ENCODE data around the gene C14orf132. TPM values are rescaled to one million over a fixed set of nuclear protein-coding genes. Genes with fewer than 3 reads are reported as not detected.

C14orf132 gene
- total RNA-seq, 1 experiment from 2014 or later, result not detected

DNA sequence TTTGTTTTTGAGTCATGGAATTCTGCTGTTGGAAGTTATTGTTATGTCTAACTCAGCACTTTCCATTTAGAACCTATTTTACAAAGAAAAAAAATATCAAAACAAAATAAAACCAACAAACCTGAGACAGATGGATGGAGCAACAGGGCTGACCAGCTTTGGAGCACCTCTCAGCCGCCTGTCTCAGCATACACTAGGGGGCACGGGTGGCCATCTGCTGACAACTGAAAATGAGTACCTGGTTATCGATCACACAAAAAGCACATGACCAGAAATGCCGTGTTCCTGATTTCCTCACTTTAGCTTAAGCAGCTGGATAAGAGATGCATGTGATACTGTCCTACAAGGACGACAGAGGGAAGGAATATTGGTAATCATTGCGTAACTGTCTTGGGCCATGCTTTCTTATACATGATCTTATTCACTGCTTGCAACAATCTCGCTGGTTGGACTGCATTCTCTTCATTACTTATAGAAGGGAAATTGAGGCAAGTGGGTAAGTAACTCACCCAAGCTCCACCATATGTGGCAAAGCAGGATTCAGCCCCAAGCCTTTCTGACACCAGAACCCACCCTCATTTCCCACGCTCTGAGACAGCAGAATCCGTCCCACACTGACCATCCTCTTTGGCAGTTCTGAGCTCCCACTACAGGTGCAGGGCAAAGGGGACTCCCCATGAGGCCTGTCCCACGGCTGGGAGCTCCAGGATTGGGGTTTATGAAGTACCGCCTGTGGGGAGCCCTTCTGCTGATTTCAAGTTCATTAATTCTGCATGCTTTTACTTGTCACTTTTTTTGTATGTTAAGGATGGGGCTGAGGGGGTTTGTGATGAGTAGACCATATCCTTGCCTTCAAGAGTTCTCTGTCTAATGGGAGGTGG is 43.5 kb downstream of the C14orf132 start:
- no peak for DNase-seq (ENCODE audit: low spot score)

DNA sequence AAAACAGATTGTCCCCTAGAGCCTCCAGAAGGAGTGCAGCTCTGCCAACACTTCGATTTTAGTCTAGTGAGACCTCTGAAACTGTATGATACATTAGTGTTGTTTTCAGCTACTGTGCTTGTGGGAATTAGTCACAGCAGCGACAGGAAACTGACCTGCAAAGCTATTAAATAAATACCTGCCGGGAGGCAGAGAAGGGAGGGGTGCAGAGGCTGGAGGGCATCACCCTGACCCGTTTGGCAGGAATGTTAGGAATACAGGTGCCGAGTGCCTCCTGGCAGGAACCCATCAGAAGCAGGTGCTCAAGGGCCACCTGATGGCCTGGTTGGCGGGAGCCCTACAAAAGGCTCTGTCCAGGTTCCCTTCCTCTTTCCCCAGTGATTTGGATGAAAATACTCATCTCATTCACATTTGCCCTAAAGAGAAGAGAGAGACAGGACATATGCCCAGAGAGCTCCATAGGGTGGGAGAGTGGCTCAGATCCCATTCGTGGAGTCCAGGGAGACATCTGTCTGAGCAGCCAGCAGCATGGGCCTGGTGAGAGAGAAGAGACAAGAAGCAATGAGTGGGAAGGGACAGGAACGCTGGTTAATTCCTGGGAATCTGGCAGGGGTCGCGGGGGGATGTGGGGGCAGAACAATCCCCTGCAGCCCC is 44.6 kb downstream of the C14orf132 start:
- no peak for DNase-seq (ENCODE audit: low spot score)

DNA sequence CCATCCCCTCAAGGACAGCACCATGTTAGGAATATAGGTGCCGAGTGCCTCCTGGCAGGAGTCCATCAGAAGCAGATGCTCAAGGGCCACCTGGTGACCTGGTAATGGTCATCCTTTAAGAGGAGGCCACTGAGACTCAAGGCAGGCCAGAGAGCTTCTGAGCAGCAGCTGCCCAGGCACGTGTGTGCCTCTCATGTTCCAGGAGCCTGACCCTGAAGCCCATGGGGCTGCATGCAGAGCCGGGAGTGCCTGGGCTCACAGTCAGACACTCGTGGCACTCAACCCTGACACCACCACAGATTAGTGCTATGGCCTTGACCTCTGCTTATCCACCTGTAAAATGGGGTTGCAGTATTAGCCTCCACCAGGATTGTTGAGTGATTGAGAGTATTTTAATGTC is 45.6 kb downstream of the C14orf132 start:
- DNase-seq (ENCODE audit: low spot score), result no peak

DNA sequence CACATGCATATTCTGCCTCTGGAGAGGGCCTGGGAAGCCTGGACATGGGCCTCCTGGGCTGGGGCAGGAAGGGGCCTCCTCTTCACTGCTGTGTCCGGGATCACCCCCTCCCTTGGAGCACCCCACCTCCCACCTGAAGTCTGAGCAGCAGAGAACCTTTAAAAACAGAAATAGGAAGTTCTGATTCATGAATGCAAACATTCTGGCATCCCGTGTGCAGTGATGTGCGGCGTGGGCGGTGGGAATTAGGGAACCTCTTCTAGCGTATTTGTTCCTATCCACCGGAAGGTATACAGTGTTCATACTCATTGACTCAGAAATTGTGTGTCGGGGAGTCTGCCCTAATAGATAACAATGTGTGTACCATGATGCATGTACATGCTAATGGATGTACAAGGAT is 46.2 kb downstream of the C14orf132 start:
- no peak for DNase-seq (ENCODE audit: low spot score)

DNA sequence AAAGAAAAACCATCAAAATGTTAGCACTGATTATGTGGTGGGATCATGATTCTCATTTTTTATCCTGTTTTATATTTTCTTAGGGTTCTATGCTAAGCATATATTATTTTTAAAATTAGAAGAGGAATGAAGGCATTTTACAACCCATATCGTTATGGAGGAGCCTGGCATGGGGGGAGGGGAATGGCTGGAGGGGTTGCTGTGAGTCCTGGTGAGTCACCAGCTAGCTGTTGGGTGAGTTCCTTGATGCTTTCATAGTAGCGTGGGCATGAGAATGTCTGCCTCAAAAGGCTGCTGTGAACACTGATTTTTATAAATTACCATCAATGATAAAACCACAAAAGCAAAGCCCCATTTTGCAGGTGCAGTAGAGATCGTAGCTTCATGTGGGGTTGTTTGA is 46.9 kb downstream of the C14orf132 start:
- DNase-seq (ENCODE audit: low spot score), result no peak

DNA sequence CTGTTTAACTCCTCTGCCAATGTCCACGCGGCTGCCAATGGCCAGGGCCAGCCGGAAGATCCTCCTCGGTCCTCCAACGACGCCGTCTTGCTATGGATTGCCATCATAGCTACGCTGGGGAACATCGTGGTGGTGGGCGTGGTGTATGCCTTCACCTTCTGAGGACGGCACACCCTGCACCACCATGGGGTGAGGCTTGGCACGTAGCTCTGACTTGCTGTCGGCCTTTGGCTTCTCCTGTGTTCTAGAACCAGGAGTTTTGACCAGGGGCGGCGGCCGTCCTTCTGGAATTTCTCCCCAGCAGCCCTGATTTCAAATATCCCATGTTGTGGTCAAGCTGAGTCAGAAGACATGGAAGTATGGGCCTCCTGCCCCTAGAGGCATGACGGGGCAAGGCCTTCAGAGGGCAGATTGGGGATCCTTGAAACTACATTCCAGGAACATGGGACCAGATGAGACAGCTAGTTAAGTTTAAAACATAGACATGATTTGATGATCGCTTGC is 47.5 kb downstream of the C14orf132 start:
- DNase-seq (ENCODE audit: low spot score), result no peak

DNA sequence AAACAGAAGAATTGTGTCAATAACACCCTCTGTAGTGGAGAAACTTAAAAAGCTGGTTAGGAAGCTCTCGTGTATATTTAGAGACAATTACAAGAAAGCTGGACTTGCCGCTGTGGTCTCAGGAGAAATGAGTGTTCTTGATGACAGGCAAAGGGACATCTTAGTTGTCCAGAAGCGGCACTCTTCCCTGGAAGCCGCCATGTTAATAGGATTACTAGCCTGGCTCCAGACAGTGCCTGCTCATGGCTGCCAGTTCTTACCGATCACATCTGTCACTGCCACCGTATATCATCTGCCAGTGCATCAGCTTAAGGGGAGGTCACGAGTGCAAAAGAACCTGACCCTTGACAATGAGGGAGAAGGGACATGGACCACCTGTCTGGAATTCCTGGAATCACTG is 48.9 kb downstream of the C14orf132 start:
- DNase-seq (ENCODE audit: low spot score), result no peak

DNA sequence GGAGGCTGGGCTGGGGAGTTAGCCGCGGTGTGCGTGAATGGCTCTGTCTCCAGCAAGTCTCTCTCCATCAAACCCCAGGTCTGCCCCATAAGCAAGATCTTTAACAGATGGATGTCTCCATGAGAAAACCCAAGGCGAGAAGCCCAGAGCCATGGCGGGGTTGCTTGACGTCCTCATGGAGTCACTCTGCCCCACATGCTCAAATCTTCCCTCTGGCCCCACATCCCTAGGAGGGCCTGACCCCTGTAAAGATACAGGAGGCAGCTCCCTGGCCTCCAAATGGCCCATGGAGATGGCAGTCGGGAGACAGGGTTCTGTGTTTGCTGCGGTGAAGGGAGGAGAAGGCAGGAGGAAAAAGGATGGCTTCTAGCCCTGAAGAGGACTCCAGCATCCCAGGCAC is 49.3 kb downstream of the C14orf132 start:
- no peak for DNase-seq (ENCODE audit: low spot score)

DNA sequence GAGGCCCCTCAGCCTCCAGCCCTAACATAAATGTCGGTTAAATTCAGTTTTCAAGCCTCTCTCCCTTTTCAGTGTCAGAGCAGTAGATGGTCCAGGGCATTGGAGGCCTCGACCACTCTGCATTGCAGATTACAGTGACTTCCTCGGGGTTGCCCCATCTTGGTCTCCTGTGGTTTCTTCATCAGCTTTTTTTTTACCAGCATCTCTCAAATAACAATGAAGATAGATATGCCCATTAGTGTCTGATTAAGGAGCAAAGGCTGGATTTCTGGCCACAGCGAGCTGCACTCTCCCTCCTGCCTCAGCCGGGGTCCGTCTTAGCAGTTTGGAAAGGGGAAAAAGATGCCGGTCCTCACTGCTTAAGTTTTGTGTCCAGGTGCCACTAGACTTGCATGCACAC is 49.7 kb downstream of the C14orf132 start:
- DNase-seq (ENCODE audit: low spot score), result no peak

DNA sequence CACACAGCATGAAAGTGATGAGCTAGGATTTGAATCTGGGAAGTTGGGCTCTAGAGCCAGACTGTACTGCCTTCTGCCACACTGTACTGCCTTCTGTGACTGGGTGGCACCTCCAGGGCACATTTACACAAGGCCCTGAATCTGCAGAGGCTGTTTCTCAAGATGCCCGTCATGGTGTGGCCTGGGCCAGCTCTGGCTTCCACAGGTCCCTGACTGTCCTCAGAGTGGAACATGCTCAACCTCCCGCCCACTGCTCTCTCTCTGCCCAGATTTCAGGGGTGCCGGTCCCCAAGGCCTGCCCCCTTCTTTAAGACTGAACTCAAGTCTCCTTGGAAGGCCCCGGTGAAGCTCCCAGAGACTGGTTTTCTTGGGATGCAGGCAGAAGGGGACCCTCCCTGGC is 50.2 kb downstream of the C14orf132 start:
- DNase-seq (ENCODE audit: low spot score), result no peak

DNA sequence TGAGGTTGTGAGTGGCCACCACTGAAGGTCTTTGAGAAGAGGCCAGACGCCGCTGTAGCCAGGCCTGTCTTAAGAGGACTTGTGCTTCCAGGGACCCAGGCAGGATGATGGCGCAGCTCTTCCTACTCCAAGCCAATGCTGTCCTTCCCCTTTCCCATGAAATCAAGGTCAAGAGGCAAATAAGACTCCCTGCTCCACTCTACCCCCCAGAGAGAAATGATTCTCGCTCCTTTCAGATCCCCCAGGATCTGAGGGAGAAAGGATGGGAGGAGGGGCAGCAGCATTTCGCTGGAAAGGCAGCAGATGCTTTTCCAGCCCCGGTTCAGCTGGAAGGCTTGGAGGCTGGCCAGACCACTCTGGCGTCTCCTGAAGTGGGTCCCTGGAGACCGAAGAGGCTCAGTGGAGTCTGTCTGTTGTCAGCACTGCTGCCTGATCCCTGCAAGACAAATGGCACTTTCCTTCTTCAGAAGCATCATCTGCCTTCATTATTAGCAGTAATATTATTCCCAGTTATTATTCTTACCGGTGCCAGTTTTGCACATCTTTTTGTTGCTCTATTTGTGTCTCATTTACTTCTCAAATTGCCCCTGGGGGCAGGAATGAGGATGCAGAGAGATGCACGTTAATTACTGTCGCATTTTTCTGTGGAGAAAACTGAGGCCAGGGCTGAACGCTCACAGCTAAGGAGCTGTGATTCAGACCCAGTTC is 51.4 kb downstream of the C14orf132 start:
- no peak for DNase-seq (ENCODE audit: low spot score)

DNA sequence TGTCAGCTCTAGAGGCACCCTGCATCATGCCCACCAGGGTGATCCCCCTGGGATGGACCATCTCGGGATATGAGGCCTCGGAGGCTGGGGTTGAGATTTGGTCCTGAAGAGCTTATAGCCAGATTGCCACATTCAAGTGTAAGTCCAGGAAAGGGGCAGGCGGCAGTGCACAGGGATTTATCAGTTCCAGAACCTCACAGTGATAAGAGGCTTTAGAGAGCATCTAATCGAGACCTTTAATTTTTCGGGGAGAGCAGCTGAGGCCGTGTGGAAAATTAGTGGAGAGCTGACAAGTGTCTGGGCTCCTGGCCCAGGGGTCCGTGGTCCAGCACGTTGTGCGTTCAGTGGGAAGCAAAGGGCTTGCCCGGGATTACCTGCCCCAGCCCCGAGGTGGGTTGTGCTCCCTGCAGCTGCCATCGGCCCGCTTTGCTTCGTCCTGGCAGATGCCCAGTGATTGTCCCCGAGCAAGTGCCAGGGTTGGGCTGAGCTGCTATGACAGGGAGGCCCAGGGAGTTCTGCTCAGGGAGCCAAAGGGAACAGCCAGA is 52.1 kb downstream of the C14orf132 start:
- no peak for DNase-seq (ENCODE audit: low spot score)

DNA sequence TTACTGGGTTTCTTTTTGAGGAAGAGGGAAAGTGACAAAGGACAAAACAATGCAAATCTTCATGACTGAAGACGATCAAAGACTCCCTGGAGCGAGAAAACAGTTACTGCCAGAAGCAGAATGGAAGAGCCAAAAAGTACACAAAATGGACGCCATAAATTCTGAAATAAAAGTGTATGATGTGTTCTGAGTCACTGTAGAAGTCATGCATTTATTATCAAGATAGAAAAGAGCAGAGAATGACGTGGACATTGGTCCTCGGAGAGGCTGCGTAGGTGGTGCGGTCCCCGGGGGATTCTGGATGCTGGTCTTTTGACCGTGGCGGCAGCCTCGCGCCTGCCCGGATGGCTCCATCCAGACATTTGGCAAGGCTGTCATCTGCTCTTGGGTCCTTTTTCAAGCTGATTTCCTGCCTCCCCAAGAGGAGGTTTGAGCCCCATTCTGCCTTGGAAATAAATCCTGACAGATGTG is 52.8 kb downstream of the C14orf132 start:
- DNase-seq (ENCODE audit: low spot score), result no peak

DNA sequence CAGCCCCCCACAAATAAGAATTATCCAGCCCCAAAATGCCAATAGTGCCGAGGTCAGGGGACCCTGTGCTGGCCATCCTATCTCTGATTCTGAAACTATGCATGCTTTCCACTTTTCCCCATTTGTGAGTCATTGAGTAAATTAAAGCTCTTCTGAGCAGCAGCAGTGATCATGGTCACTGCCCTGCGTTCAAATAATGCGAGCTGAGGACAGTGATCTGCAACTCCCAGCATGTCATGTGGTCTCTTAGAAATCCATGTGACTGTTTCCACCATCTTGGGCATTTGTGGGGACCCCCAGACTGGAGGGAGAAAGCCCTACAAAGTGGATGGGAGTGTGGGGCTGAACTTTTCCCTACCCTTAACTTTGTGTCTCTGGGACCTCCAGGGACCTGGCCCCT is 53.8 kb downstream of the C14orf132 start:
- DNase-seq (ENCODE audit: low spot score), result no peak

DNA sequence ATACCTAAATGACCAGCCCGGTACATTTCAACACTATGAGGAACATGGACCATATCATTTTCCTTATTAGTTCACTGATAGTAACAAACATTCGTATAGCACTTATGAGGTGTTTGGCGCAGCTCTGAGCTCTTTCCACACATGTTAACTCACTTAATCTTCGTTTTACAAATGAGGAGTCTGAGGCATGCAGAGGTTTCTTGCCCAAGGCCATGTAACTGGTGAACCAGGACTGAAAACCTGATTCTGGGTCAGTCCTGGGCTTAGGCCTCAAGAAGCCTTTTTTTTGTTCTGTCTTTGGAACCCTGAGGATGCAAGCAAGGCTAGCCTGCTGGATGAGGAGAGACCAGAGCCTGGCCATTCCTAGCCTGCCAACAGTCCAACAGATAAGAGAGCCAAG is 55.0 kb downstream of the C14orf132 start:
- DNase-seq (ENCODE audit: low spot score), result no peak

DNA sequence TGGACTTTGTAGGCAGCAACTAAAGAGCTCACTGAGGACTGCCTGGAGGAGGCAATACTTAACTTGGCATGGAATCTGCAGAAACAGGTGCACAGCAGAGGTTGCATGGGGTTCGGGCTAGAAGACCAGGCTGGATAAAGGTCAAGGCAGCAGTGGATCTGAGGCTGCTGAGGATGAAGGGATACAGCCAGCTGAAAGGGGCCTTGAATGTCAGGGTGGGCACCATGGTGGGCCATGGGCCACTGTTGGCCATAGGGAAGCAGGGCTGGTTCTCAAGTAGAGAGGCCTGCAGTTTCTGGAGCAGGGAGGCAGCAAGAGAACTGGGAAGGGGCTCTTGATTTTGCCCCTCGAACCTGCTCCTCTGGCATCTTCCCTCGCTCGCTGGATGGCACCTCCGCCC is 55.5 kb downstream of the C14orf132 start:
- no peak for DNase-seq (ENCODE audit: low spot score)

DNA sequence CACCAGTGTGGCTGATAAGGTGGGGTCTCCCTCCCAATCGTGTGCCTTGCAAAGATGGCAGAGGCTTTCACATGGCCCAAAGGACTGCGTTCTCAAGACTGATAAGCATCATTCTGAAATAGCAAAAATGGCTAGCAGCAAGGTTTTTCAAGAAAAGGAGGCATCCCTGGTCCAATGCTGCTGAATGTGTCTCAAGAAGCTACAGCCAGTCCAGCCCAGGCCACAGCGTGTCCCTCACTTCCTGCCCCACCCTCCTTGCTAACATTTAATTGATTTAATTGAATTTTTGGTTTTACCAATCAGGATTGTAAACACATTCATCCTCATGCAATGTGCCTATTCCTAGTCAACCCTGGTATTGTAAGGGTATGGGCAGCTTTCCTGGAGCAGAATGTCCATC is 55.9 kb downstream of the C14orf132 start:
- no peak for DNase-seq (ENCODE audit: low spot score)

DNA sequence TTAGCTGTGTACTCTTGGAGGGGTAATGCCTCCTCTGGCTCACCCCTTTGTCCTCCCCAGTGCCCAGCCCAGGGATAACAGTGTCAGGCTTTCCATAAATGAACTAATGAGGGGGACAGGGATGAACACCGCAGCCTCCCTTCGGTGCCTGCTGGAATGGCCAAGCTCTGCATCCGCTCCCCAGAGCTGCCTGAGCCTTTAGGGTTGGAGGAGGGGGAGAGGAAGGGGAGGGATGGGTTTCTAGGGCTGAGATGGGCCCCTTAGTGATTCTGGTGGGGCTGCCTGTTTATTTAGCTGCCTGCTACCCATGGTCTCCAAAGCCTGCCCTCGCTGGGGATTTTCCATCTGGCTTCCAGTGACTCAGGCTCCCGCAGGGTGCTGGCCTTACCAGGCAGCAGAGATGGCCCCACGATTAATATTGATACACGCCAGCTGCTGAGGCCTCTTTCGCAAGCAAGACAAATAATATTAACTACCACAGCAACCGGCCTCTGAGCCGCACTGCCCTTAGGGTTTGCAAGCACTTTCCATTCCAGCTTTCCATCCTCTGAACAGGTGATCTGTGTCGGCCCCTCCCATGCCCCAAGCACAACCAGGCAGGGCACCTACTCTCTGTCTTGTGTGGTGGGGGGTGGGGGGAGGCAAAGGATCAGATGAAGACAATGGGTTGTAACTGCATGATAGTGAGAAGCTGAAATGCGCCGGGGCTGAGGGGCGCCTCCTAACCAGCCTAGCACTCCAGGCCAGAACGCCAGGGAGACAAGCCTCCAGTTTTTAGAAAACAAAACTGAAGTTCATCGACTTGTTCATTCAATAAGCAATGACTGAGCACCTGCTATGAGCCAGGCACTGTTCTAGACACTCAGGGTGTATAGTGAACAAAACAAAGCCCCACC is 56.7 kb downstream of the C14orf132 start:
- no peak for DNase-seq (ENCODE audit: low spot score)

DNA sequence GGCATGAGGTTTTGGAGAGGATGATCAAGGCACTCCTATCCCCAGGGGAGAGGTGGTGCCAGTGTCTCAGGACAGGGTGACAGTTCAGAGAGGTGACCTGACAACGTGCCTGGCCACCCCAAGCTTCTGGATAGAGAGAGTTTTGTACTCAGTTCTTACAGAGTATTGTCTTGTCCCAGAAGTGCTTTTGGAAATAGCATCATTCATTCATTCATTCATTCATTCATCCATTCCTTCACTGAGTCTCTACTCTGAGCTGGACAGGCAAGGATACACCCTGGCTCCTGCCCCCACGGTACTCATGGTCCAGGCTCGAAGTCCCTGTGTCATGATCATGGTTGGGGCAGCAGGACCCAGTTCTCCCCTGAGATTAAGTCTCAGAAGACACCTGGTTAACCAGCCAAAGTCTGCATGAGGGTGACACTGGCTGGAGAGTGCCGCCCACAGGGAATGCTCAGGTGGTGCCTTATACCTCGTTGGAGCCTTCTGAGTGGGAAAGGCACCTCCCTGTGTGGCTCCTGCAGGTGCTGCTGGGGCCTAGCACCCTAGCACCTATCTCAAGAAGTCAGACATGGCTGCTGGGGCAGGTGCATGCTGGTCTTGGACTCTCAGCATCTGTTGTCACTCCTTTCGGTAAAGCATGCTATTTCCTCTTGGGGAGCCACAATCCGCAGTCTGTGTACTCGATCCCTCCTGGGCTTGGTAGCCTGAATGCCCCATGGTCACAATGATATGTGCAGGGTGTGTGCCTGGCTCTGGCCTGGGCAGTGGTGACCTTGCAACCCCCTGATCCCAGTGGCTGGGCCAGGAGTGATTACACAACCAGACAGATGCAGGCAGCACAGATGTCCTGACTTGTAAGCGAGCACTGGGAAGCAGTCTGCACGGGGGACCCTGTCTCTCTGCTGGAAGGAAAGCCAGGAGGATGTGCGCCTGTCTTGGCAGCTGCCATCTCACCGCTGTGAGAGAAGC is 57.8 kb downstream of the C14orf132 start:
- DNase-seq (ENCODE audit: low spot score), result no peak

DNA sequence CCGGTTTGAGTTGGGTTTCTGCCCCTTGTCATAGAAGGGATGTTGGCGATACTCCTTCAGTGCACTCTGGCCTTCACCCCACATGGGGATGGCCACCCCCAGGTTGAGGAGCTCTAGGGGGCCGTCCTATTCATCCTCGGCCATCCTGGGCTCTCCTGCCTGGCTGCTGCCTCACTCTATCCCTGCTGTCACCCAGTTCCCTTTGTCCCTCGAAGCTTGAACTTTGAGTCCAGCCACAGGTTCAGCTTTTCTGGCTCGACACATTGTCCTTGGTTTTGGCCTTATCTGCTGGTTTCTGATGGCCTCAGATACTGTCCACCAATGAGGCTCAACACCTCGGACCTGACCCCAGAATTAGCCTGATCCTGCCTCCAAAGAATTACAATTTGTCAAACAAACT is 58.6 kb downstream of the C14orf132 start:
- DNase-seq (ENCODE audit: low spot score), result no peak
